ENCODE measurements around the gene COQ4.
A peak's percentile ranks its signal among the peaks of the same experiment; 100 is the strongest.
"Not testable (repeated sequence)": the region's sequence is repeated elsewhere in the genome, so short reads cannot be mapped to it uniquely, and the experiment has no call there.

COQ4 gene

DNA sequence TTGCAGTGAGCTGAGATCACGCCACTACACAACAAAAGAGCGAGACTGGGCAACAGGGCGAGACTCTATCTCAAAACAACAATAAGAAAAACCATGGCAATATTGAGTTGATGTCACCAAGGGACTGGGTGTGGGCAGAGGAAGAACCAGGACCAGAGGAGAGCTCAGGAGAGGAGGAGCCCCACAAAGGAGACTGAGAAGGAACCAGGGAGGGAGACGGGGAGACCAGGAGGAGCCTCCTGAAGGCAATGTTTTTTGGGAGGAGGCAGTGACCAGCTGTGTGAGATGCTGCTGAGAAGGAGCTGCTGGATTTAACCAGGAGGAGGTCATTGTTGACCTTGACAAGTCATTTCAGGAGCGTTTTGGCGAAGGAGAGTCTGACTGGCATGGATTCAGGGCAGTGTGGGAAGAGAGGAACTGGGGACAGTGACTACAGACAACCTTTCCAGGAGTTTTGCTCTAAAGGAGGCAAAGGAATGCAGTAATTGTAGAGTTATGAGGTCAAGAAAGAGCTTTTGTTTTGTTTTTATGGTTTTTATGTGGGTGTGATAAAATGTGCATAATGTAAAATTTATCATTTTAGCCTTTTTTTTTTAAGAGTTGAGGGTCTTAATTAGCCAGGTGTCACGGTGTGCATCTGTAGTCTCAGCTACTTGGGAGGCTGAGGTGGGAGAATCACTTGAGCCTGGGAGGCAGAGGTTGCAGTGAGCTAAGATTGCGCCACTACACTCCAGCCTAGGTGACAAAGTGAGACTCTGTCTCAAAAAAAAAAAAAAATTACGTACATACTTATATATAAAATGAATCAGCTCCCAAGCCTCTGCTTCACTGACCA lies 18.3 kb upstream of the COQ4 start:
- no peak for DNase-seq

DNA sequence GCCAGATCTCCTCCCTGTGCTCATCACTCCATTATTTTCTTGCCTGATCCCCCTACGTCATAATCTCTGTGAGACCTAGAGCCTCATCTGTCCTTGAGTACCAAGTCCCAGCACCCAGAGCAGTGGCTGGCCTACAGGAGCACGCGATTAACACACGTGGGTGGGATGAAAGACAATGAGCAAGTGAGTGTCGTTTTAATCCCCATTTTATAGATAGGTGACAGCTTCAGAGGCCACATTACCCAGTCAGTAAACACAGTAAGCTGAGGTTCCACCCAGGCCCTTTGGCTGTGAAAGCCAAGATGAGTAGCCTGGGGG lies 17.7 kb upstream of the COQ4 start:
- no peak for DNase-seq

DNA sequence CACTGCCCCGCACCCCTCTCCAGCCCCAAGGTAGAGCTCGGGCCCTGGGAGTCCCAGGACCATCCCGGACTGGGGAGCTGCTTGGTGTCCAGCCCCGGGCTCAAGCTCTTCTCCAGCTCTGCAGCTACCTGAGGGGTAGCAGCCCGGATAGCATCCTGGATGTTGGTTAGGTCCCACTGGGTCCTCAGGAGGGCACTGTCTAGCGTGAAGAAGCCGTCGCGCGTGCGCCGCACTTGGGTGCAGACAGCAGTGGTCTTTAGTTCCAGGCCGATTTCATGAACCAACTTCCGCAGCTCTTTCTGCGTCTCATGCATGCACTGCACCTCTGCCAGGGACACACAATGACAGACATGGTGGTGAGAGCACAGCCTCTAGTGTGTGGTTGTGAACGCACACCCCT lies 13.1 kb upstream of the COQ4 start:
- DNase-seq: no peak

DNA sequence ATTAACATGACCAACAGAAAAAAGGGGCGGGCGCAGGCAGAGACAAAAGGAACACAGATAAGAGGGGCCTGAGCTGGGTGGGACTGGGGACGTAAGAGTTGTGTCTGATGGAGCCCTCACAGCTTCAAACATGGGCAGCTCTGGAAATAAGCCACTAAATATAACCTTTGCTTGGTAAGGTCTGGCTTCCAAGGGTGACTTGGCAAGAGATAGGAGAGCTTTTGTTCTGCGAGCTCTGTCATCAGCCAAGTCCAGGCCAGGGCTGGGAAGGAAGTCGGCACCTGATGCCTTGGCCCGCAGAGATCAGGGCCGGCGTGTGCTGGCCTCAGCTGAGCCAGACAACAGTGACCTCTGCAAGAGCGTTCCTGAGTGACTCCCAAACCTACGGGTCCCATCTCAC lies 12.2 kb upstream of the COQ4 start:
- DNase-seq: no peak

DNA sequence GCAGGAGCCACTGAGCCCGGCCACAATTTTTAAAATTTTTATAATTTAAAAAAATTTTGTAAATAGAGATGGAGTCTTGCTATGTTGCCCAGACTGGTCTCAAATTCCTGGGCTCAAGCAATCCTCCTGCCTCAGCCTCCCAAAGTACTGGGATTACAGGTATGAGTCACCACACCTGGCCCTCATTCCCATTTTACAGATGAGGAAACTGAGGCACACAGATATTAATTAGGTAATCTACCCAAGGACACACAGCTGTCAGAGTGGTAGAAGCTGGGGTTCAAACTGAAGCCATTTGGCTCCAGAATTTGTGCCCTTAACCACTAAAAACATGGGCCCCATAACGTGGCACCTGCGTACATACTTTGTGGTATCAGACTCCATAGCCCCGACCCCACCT lies 7.9 kb upstream of the COQ4 start:
- DNase-seq: no peak

DNA sequence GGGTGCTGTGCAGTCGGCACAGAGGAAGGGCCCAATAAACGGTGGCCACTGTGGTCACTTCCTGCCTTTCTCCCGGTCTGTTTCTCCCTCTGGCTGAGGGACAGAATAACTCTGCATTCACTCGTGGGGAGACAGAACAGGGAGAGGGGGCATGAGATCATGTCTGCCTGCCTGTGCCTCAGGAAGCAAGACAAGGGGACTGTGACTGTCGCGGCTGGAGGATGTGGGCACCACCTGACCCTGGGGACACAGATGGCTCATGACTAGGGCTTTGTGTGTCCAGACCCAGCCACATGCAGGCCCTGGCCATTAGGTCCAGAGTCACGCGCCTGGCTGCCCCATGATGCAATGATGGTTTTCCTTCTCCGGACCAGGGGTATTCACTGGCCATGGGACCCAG lies 6.2 kb upstream of the COQ4 start:
- DNase-seq: no peak

DNA sequence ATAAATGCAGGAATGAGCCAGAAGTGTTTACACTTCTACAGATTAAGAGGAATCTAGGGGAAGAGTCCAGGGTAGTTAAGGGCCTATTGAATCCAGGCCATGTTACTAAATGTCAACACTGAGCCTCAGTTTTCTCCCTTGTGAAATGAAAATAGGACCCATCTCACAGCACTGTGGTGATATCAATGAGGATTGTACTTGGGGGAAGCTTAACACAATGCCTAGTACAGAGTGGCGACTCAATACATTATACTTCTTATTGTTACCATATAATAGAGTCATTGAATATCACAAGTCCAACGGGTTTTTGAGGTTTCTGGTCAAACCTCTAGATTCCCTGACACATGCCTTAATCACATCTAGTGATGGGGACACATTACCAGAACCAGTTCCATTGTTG lies 5.0 kb upstream of the COQ4 start:
- no peak for DNase-seq

DNA sequence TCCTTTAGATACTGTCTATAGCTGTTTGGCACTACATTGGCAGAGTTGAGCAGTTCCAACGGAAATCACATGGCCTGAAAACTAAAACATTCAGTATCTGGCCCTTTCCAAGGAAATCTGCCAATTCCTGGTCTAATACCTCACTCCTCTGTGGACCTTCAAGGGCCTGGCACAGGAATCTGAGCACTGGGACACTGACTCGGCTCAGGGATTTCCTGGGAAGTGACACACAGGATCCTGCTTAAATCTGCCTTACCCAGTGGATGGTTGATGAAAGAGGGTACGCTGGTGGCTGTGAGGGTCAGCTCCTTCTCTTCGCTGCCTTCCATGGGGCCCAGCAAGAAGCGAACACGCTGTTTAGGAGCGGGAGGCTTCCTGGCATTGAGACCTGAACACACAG lies 1.3 kb upstream of the COQ4 start:
- no peak for DNase-seq

DNA sequence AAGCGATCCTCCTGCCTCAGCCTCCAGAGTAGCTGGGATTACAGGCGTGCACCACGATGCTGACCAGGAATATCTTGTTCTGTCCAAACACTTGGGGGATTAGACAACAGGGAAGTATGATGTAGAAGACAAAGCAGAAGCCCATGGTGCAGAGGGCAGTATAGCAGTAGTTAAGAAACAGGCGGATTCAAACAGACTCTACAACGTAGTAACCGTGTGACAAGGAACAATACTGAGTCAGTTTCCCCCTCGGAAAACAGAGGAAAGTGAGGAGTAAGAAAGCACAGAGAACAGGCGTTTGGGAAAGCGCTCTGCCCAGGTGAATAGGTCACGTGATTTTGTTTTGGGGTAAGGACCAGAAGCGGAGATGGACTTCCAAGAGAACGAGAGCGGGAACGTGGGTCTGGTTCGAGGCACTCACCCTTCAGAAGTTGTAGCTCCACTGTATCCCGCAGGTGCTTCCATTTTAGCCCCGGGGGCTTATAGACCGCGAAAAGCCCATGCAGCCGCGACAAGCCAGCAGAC lies 698 bp upstream of the COQ4 start:
- no peak for DNase-seq

DNA sequence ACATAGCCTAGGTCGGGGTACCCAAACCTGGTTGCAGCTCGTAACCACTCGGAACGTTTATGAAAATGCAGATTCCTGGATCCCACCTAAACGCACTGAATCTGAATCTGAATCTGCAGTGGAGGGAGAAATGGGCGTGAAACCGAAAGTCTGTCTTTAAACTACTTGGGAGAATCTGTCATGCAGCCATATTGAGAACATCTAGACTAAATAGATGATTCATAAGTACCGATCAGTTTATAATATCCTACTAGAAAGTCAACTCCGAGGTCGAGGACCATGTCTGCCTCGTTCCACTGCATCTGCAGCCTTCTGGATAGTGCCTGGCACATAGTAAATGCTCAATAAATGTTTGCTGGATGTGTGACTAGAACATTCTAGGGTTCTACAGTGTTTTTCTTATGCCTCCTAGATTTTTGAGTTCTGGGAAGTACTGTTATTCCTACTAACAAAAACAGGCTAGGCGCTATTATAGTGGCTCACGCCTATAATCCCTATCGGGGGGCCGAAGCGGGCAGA lies 632 bp downstream of the COQ4 start:
- DNase-seq: peak; percentile 42

DNA sequence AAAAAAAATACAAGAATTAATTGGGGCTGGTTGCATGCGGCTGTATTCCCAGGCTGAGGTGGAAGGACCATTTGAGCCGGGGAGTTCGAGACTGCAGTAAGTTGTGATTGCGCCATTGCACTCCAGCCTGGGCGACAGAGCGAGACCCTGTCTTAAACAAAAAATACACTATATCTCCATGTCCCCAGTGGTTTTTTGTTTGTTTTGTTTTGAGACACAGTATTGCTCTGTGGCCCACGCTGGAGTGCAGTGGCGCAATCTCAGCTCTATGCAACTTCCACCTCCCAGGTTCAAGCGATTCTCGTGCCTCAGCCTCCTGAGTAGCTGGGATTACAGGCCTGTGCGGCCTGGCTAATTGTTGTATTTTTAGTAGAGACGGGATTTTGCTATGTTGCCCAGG lies 1.2 kb downstream of the COQ4 start:
- no peak for DNase-seq

DNA sequence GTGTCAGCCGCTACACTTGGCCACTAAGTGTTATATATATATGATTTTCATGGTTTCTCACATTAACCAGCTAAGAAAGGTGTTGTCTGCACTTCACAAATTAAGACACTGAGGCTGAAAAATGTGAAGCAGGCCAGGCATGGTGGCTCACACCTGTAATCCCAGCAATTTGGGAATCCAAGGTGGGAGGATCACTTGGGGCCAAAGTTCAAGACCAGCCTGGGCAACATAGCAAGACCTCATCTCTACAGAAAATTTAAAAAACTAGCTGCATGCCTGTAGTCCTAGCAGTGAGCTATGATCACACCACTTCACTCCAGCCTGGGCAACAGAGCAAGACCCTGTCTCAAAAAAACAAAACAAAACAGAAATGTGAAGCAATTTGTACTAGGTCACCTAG lies 1.8 kb downstream of the COQ4 start:
- DNase-seq: no peak

DNA sequence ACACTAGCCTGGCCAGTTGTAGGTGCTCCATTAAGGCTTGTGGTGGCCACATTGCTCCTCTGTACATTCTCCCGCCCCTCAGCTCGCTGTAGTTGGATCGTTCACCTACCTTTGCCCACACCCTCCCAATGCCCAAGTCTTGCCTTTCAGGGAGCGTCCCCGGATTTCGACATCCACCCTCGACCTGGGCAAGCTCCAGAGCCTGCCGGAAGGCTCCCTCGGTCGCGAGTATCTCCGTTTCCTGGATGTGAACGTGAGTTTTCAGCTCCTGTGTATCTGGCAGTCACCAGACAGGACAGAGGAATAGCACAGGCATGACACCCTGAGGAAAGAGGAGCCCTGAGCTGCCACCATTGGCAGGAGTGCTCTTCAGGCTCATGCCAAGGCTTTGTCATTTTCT lies 3.0 kb downstream of the COQ4 start:
- DNase-seq: no peak

DNA sequence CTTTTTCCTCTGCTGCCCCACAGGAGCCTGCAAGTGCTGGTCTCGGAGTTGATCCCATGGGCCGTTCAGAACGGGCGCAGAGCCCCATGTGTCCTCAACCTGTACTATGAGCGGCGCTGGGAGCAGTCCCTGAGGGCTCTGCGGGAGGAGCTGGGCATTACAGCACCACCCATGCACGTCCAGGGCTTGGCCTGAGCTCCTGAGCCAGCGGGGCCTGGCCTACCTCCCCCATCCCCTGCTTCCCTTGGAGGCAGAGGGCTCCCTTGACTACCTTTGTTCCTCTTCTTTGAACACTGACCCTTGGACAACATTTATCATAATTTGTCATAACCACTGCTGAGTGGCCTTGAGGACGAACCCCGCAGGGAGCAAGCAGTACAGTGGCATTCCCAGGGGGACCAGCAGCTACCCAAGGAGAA lies 10.8 kb downstream of the COQ4 start:
- no peak for DNase-seq

DNA sequence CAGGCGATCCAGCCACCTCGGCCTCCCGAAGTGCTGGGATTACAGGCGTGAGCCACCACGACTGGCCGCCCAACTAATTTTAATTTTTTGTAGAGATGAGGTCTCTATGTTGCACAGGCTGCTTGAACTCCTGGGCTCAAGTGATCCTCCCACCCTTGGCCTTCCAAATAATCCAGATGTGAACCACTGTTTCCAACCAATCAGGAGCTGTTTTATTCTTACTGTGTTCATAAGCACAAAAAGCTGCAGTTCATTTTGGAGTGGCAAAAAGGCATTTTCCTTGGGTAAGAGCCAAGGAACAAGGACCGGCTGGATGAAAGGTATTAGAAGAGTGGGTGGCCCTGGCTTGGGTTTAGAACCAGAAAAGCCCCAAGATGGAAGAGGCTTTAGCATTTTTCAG lies 12.5 kb downstream of the COQ4 start:
- no peak for DNase-seq

DNA sequence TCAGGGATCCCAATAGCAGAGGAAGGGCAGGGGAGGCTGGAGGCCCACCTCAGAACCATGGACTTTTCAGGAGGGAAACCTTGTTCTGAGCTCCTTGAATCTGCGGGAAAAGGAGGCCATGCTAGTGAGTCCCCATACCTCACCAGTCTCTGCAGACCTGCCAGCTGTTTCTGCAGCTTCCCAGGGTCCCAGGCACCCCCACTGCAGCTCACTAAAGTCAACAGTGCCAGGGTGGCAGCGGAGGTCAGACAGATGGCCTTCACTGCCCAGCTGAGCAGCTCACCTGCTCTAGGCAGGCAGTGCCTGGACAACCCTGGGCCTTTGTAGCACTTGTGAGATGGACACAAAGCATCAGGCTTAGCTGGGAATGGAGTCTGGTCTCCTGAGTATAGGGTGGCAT lies 13.3 kb downstream of the COQ4 start:
- no peak for DNase-seq

DNA sequence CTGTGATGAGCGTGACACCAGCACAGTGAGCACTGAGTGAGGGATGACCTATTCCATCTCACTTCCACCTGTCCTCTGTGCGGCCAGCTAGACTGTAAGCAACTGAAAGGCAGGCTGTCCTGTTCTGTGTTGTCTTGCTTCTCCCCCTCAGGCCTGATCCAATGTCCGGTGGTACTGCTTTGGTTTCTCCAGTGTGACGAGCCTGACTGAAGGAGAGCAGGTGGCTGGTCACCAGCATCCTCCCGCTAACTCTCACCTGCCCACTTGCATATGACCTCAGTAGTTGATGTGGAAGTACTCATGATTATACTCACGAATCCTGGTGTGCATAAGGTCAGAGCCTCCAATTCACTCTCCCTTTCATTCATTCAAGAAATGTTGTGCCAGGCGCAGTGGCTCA lies 15.3 kb downstream of the COQ4 start:
- DNase-seq: no peak

DNA sequence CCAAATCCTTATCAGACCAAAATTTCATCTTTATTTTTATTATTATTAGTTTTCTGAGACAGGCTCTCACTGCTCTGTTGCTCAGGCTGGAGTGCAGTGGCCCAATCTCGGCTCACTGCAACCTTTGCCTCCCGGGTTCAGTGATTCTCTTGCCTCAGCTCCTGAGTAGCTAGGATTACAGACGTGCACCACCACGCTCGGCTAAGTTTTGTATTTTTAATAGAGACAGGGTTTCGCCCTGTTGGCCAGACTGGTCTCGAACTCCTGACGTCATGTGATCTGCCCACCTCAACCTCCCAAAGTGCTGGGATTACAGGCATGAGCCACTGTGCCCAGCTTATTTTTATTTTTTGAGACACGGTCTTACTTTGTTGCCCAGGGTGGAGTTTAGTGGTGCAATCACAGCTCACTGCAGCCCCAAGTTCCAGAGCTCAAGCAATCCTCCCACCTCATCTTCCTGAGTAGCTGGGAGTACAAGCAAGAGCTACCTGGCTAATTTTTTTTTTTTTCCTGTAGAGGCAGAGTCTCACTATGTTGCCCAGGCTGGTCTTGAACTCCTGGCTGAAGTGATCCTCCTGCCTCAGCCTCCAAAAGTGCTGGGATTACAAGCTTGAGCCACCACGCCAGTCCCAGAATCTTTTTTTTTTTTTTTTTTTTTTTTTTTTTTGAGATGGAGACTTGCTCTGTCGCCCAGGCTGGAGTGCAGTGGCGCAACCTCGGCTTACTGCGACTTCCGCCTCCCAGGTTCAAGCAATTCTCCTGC lies 16.4 kb downstream of the COQ4 start:
- not testable (repeated sequence) for DNase-seq

DNA sequence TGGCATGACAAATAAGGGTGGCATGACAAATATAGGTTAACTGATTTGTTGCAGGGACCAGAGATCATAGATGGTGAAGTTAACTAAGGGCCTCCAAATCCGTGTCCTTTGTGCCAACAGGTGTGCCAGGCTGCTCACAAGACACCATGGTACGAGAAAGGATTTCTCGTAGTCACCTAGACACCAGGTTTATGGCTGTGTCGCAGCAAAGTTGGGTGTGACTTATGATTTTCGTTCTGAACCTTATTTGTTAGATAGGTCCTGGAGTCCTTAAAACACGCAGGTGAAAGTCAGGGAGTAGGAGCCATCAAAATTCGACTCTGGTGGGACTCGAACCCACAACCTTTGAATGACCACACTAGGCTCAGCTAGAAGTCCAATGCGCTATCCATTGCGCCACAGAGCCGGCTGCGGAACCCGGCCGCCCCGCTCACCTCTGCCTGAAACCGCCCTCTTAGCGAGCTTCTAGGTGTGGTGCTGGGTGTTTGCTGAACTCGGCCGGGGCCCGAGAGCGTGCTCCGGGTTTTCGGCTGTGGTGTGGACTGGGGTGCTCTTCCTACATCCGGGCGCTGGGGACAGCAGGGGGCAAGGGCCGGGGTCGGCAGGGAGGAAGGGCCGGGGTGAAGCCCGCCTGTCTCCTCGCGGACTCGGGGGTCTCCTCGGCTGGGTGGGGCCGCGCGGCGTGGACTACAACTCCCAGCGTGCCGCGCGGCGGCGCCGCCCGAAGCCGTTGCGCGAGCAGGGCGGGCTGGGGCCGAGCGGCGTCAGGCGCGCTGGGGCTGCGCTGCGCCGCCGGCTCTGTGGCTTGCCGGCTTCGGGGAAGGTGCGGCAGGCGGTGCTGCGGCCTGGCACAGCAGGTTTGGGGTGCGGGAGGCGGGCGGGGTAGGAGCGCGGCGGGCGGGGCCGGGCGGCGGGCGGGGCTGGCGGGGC lies 17.4 kb downstream of the COQ4 start, which contains the start of gene SLC27A4:
Gene SLC27A4, plus strand, starts transcription at position 767 of the 930 bp plus-strand sequence. CDS start 2,606 bp downstream, outside the sequence.
- peak; percentile 85 for DNase-seq

DNA sequence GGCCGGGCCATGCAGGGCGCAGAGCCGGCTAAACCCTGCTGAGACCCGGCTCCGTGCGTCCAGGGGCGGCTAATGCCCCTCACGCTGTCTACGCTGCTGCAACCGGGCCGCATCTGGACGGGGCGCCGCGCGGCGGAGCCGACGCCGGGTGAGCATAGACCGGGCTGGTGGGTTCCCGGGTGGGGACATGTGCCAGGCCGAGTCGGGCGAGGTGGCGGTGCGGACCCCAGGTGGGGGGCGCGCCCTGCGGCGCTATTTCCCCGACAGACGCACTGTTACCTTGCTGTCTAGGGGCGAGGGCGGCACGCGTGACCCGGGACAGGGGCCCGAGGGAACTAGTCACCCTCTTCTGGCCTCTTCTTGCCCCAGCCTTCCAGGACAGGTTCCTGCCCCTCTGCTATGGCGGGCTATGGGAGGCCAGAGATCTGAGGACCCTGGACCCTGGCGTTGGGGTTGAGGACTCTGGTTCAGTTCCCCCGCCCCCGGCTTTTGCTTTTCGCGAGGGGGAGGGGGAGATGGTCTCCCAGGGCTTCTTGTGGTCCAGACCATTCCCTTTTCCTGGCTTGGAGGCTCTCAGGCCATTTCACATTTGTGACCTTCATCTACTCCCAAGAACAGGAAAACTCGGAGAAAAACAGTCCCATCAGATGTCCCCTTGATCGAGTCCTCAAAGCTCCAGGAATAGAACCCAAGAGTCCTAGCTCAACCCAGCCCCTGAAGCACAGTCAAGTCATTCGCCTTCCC lies 18.2 kb downstream of the COQ4 start:
- DNase-seq: no peak

DNA sequence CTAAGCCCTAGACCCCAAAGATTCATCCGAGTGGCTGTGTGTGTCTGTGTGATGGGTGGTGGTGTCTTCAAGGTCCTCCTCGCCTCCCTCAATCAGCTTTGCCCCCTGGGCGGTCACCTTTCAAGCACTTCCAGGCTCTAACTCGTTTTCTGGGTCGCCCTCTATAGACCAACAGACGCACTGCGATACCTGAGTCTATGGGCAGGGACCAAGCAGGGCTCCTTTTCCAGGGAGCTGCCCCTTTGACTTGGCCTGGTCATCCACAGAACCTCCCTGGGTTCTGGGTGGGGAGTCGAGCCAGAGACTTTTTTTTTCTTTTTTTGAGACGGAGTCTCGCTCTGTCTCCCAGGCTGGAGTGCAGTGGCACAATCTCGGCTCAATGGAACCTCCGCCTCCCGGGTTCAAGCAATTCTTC lies 18.8 kb downstream of the COQ4 start:
- DNase-seq: peak; percentile 79
